Stimulated activated CD4-positive, alpha-beta T cell treated with anti-CD3 and anti-CD28 coated beads, Interleukin-4, amount 100 ng/mL, for 1 hour (primary cell): Measurements from ENCODE around the gene NFKBIE.

Experiments used
- DNase-seq: peaks from one replicate; pipeline ENCODE4 v3.0.0-alpha.2; 2020

The NFKBIE gene

DNA sequence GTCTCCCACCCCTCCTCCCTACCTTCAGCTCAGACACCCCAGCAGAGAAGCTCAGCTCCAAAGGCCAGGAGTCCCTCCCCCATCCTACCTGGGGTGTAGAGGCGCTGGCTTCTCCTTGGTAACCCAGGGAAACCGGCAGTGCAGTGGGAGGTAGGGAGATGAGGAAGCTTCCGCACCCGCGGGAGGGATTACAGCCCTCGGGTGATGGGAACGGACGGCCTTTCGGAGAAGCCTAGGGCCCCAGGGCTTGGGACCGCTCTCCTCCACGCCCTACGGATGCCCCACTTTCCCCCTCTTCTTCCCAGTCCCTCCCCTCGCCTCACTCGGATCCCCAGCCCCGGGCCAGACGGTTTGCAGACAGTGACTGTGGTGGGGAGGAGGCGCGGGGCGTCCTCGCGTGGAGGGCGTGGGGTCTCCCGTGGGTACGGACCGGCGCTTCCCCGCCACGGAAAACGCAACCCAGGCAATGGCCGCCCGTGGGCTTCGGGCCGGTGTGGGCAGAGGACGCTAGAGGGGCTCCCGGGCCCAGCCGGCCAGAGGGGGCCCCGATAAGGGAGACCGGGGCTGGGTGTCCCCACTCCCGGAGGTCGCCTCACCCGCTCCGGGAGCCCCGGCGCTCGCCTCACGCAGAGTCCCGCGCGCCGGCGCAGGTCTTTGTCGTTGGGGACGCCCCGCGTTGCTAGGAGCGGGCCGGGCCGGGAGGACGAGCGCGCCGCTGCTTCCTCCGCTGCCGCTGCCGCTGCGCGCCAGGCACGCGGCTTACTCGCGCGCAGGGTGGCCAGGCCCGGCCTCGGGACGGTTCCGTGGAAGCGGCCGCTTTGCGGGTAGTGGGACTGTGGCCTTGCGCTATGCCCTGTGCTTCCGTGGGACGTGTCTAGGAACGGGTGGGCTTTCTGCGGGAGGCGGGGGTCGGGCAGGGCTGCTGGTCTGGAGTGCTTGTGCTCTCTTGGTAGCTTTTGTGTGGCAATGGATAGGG is 32.0 kb upstream of the NFKBIE start:
- DNase-seq, result peak; percentile 64

DNA sequence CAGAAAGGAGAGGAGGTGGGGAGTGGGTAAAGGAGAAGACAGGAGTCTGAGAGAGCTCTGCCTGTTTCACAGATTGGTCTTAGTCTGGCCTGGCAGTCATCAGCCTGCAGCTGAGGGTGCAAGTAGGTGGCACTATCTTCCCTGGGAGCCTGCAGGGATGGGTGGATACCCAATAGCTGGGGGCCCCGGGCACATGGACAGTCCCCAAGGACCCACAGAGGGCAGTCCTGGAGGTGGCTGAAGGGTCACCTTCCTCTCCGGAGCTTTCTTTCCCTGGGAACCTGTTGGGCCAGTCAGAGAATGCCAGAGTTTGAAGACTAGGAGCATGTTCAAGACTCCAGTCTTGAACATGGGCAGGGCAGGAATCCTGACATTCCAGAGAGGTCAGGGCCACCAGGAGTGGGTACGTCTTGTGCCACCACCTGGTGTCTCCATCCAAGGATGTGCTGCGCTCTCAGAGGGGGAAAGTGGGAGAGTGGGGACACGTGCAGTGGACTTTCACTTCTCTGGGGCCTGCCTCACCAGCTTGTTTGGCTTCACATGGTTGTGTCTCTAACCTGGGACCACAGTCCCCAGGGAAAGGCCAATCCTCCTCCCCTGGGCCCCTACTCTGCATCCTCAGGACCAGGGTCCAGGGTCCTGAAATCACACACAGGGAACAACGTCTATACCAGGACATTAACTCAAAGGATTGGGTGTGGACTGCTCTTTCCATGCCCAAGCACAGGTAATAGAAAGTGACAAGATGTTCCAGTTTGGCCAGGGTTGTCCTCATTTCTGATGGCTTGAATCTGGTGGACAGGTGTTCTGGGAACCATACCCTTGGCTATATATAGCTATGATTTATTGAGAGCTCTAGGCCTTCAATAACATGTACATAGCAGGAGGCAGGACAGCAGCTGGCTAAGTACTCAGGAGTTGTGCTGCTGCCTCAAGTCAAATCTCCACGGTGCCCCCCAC is 29.8 kb upstream of the NFKBIE start:
- DNase-seq, result no peak

DNA sequence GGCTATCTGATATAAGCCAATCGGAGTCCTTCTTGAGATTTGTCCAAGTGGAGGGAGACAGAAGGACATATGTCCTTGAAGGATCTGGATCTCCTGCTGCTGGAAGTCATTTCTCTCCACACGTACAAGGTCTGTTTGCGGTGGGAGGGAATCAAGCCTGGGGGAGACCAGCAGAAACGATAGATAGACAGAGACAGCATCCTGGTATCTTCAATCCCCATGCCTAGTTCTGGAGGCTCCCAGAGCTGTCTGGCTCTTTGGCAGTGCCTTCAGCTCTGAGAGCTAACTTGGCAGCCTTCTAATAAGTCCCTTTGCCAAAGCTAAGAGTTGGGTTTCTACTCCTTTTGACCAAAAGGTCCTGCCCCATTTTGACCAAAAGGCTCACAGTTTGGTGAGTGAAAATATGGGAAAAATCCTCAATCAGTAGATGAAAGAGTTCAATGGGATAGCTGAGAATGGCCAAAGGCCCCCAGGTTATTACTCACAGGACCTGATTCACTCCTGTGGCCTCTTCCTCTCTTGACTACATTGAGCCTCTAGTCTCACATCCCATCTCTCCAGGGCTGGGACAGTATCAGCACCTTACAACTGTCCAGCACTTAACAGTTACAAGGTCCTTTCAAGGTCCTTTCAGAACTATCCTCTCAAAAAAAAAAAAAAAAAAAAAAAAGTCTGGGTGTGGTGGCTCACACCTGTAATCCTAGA is 27.5 kb upstream of the NFKBIE start:
- no peak for DNase-seq

DNA sequence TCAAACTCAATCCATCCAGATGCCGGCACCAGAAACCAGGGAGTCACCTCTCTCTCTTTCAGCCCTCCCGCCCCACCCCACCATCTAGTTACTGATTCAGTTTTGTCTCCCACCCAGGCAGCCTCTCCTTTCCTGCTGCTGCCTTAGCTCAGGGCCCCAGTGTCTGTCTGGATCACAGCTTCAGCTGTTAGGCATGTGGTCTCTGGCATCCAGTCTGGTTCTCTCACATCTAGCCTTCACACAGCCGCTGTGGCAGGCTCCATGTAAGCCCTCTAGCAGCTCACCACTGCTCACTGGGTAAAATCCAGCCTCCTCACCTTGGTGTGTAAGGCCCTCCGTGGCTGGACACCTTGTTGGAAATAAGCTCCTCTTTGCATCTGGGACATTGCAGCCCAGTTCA is 26.5 kb upstream of the NFKBIE start:
- DNase-seq, result no peak

DNA sequence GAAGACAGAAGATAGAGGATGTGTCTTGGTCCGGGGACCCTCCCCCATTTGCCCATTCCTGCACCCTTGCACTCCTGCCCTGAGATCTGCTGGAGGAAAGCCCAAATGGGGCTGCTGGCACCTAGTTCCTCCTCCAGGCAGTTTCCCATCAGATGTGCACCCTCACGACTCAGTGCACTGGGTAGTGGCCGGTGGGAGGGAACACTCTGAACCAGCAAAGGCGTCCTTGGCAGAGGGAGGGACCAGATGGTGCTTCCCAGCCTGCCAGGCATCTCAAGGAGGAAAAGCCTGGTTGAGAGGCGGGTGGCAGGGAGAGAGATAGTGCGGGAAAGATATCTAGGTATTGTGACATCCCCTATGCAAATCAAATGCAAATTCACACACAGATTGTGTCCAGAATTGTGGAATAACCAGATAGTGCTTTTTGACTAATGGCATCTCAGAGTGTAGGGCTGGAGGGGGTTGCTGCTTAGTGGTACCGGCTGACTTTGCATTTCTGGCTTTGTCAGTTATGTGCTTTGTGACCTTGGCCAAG is 24.4 kb upstream of the NFKBIE start:
- DNase-seq, result no peak

DNA sequence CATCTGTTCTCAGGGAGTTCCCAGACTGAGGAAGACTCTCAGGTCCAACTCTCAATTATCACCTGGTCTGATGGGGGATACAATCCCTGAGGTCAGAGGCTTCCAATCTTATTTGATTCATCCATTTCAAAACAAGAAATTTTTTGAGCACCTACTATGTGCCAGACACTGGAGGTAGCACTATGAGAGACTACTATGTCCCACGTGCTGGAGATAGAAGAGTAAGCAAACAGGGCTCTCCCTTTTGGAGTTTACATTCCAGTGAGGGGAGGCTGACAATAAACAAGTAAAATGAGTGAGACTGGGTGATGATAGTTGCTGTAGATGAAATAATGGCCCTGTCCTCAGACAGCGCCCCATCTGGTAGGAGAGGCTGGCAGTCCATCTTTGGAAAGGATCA is 21.4 kb upstream of the NFKBIE start:
- no peak for DNase-seq

DNA sequence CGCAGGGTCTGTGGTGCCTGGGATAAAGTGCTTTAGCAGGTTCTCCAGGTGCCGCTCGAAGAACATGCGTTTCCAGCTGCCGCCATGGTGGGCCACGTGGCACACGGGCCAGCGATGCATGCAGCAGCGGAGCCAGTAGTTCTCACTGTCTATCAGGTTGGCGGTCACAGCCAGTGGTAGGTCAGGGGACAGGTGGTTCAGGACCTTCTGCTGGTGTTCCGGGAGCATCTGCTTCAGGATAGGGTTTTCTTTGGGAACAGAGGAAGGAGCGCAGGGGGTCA is 20.9 kb upstream of the NFKBIE start:
- DNase-seq, result no peak

DNA sequence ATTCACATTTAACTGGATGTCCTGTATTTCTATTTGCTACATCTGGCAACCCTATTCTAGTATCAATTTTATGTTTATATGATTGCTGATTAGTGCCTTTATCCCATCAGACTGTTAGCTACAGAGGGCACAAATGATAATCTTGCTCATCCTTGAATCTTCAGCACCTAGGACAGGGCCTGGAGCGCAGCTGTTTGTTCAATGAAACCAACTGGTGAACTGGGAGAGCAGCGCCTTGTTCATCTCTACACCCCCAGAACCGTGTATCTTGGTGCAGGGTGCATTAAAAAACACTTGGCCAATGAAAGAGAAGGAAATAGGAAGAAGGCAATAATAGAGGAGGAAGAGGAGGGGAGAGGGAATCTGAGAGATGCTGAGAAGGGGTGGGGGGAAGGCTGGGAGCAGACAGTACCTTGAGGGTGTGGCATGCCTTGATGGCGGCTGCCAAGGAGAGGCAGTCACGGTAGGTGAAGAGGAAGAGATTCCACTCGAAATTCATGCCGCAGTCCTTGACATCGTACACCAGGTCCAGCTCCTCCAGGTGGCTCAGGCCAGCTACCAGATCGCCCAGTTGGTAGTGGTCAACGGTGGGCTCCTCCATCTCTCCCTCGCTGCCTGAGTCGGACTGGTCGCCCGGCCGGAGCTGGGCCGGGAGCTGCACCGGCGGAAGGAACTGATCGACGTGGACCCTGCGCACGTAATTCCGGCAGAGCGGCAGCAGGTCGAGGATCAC is 20.4 kb upstream of the NFKBIE start:
- DNase-seq, result no peak

DNA sequence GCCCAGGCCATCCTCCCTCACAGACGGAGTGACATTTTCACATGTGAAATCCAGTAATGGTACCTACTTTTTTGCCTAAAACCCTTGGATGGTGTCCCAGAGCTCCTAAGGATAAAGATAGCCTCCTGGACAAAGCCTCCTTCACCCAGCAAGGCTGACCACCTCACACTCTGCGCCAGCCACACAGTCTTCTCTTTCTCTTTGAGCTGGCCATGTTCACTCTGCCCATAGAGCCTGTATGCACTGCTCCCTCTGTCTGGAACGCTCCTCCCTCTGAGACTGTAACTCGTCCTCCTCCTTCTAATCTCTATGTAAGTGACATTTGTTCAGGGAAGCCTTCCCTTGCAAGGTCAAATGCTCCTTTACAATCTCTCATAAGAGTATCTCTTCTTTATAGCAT is 19.5 kb upstream of the NFKBIE start:
- no peak for DNase-seq

DNA sequence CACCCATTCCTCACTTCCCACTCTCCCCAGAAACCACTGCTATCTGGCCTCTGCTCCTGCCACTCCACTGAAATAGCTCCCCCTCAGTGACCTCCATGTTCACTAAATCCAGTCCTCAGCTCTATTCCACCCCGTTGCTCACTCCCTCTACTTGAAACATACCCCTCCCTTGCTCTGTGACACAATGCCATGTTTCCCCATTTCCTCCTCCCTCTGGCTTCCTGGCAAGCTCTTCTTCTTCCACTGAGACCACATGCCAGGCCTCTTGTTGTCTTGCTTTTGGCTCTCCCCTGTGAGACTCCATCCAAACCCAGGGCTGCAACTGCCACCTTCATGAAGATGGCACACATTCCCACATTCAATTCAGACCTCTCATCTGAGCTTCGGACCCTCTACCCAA is 18.8 kb upstream of the NFKBIE start:
- no peak for DNase-seq

DNA sequence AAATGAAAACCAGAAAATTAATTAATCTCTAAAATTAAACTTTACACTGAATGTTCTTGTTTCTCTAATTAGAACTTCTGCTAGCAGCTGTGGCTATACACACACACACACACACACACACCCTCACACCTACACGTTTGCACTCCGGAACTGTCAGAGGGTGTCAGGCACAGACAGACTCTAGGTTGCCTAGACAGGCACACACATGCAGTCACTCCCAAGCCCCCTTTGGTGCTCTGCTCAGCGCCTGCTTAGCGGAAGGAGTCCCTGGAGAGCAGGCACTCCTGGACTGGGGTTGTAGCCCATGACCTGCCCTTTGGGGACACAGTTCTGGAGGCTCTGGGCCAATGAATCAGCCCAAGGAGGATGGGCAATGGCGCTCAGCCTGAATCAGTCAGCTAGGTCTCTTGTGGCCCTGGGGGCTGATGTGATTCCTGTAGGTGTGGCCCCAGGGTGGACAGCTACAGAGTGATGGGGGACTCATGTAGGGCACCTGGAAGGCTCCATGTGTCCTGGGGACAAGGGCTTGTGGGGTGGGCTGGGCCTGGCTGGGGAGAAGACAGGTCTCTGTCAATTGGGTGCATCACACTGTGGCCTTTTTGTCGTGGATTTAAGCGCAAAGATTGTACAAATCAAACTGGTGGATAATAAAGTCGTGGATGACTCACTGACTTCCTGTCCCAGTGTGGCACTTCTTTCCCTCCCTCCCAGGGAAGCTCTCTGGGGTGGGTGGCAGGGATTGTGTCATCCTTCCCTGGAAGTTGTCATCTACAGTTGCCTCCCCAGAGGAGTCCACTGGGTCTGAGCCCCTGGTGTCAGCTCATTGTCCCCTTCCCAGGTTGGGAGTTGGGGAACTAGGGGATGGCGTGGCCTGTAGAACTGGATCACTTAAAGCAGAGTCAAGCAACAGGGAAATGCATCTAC is 13.7 kb upstream of the NFKBIE start:
- no peak for DNase-seq

DNA sequence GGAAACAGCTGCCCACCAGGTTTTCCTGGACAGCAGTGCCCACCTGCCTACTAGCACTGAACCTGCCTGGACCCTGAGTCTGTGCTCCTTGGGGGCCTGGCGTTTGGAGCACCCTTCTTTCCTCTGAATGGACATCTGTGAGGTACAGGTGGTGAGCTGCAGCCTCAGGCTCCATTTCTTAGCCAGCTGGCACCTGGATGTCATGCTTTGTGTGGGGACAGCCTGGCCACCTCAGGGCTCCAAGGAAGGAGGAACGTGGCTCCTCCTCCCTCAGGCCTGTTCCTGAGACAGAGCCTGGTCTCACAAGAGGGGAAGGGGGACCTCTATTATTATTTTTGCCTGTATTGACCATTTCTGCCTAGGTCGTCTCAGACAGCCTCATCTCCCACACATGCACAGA is 13.0 kb upstream of the NFKBIE start:
- DNase-seq, result no peak

DNA sequence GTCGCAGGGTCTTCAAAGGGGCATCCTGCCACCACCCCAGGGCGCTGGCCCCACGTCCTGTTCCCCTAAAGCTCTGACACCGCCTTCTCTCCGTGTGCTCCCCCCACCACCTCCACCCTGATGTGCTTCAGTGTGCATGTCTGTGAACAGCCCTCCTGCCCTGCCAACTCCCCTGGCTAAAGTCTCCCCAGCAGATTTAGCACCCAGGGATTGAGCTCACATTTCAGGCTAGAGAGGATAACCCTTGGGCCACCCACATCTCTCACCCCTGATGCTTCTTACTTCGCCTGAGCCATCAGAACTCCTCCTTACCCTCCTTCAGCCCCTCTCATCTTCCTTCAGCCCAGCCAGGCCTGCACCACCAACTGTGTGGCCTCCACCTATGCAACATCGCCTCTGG is 12.4 kb upstream of the NFKBIE start:
- DNase-seq, result no peak

DNA sequence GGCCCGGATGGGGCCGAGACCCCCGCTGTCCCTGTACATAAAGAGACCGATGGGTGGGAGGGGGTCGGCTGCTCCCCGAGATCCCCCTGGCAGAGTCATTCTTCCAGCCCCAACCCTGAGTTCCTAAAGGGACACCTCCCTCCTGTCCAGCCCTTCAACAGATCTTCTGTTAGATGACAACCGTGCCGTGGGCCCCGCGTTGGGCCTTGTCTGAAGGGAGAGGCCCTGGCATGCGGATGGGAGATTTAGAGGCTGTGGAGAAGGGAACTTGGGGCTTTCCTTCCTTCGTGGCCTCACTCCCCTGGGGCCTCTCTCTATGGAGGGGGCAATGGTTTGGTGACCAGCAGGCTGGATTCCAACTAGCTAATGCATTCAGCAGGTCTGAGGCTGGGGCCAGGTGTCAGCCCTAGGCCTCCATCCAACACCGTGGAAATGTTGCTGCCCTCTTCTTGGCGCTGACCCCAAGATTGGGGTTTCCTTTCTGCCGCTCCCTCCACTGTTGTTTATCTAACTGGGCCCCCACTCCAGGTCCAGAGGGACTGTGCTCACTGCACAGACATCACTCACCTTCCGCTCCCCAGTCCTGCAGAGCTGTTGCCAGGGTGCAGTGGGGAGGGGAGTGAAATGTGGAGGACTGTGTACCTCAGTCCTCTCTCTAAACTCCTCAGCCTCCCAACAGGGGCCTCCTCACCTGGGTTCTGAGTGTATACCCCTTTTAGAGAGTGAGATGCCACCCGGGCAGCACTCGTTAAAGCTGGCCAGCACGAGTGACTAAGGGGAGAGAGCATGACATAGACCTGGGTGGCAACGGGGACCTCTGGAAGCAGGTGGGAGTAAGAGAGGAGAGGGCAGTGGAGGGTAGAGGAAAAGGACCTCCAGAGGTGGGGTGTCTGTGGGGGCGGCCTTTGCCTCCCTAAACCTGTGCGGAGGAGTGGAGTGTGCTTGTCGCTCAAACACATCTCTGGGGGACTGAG is 11.6 kb upstream of the NFKBIE start:
- DNase-seq, result no peak

DNA sequence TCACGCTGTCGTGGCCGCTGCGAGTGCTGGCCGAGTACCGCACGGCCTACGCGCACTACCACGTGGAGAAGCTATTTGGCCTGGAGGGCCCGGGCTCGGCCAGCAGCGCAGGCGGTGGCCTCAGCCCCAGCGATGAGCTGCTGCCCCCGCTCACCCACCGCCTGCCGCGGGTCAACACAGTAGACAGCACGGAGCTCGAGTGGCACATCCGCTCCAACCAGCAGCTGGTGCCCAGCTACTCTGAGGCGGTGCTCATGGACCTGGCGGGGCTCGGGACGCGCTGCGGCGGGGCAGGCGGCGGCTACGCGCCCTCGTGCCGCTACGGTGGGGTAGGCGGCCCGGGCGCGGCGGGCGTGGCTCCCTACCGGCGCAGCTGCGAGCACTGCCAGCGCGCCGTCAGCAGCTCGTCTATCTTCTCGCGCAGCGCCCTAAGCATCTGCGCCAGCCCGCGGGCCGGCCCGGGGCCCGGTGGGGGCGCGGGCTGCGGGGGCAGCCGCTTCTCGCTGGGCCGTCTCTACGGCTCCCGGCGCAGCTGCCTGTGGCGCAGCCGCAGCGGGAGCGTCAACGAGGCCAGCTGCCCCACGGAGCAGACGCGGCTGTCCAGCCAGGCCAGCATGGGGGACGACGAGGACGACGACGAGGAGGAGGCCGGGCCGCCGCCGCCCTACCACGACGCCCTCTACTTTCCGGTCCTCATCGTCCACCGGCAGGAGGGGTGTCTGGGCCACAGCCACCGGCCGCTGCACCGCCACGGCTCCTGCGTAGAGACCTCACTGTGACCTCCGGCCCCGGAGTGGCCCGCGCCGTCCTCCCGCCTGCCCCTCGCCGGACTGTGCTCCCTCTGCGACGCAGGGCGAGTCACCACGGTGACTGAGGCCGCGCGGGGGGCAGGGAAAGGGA is 10.6 kb upstream of the NFKBIE start:
- peak; percentile 46 for DNase-seq

DNA sequence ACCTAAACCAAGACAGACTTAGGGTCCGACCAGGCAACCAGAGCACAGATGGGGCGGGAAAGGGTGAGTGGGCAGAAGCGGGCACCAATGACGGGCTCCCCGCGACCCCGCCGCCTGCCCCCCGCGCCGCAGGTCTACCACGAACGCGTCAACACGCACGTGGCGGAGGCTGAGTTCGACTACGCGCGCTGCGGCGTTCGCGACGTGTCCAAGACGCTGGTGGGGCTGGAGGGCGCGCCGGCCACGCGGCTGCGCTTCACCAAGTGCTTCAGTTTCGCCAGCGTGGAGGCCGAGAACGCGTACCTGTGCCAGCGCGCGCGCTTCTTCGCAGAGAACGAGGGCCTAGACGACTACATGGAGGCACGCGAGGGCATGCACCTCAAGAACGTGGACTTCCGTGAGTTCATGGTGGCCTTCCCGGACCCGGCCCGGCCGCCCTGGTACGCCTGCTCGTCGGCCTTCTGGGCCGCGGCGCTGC is 10.0 kb upstream of the NFKBIE start:
- DNase-seq, result no peak

DNA sequence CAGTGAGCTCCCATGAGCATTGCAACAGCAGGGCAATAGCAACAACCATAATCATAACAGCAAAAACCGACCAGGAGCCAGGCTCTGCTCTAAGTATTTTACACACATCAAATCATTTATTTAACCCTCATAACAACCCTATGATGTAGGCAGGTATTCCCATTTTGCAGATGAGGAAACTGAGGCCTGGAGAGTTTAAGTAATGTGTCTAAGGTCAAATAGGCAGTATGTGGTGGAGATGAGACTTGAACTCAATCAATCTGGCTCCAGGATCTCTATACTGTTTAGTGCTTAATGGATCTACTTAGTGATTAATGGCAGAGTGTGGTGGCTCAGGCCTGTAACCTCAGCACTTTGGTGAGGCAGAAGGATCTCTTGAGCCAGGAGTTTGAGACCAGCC is 8.3 kb upstream of the NFKBIE start:
- DNase-seq, result no peak

DNA sequence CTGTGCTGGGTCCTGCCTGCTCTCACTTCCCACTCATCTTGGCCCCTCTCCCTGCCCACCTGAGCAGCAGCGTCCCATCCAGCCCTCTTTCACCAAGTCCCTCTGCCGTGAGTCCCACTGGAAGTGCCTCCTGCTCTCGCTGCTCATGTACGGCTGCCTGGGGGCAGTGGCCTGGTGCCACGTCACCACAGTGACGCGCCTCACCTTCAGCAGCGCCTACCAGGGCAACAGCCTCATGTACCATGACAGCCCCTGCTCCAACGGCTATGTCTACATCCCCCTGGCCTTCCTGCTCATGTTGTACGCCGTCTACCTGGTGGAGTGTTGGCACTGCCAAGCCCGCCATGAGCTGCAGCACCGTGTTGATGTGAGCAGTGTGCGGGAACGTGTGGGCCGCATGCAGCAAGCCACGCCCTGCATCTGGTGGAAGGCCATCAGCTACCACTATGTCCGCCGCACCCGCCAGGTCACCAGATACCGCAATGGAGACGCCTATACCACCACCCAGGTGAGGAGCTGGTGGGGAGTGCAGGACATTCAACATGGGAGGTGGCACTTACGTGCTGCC is 7.7 kb upstream of the NFKBIE start:
- DNase-seq, result no peak
